RWPE2 (cell line): ENCODE measurements around the gene THNSL1.
A peak's percentile ranks its signal among the peaks of the same experiment; 100 is the strongest.

Source experiments
- ATAC-seq: fragments of 200-7000 bp; cut with Tn5 transposase; 3 replicates; pipeline ENCODE4 v1.9.1; 2021; ENCODE audit warnings: low read depth
- DNase-seq: peaks from one replicate; pipeline ENCODE4 v3.0.0-alpha.2; 2020; ENCODE audit warnings: low spot score
- H3K27ac ChIP-seq: fragments of 450-650 bp; 2 replicates; pipeline ENCODE4 v1.5.1; 2017; ENCODE audit warnings: mild to moderate bottlenecking; ENCODE audit not compliant: poor library complexity, severe bottlenecking
- H3K27me3 ChIP-seq: fragments of 250-450 bp; sonication (Bioruptor Pico); 2 replicates; pipeline ENCODE4 v1.5.1; 2021; ENCODE audit warnings: mild to moderate bottlenecking, moderate library complexity; ENCODE audit not compliant: insufficient read depth, poor library complexity, severe bottlenecking
- H3K36me3 ChIP-seq: fragments of 250-450 bp; sonication (Bioruptor Pico); 2 replicates; pipeline ENCODE4 v1.5.1; 2020; ENCODE audit warnings: low read depth, mild to moderate bottlenecking, moderate library complexity
- H3K4me1 ChIP-seq: fragments of 250-450 bp; sonication (Bioruptor Pico); 2 replicates; pipeline ENCODE4 v1.5.1; 2021; ENCODE audit warnings: mild to moderate bottlenecking, moderate library complexity; ENCODE audit not compliant: insufficient read depth, poor library complexity, severe bottlenecking
- H3K4me3 ChIP-seq: fragments of 250-450 bp; sonication (Bioruptor Pico); 2 replicates; pipeline ENCODE4 v1.5.1; 2021; ENCODE audit warnings: mild to moderate bottlenecking, moderate library complexity; ENCODE audit not compliant: severe bottlenecking
- H3K9me3 ChIP-seq: fragments of 250-450 bp; sonication (Bioruptor Pico); 2 replicates; pipeline ENCODE4 v1.5.1; 2021; ENCODE audit warnings: mild to moderate bottlenecking, moderate library complexity; ENCODE audit not compliant: severe bottlenecking
- CTCF ChIP-seq: fragments of 450-650 bp; IDR thresholded peaks from one replicate; pipeline ENCODE4 v1.5.1; 2017; ENCODE audit warnings: mild to moderate bottlenecking, moderate library complexity; ENCODE audit not compliant: poor library complexity, severe bottlenecking

Gene THNSL1

GRCh38 chr10:25015828-25016375 lies 510 bp upstream of the THNSL1 start, which contains the start of gene ENKUR:
ENKUR (minus strand) TSS chr10:25016158; CDS start chr10:25015936, 222 bp downstream.
- TF ChIP-seq CTCF: no peak
- Histone ChIP-seq H3K27me3 (no peaks in the 10 kb centered on the region), H3K36me3 (no peaks in the 10 kb centered on the region), H3K4me1 (no peaks in the 10 kb centered on the region), H3K4me3 (peak within 1 kb of the TSS; percentile 41), H3K27ac (peak within 1 kb of the TSS; percentile 82), H3K9me3 (no peaks in the 10 kb centered on the region)
- ATAC-seq (peak; percentile 38), DNase-seq (peak; percentile 88)

GRCh38 chr10:25017154-25017590 lies 760 bp downstream of the THNSL1 start:
- peak overlapping the region; percentile 41 for H3K4me3 ChIP-seq
- H3K27ac ChIP-seq: peak overlapping the region; percentile 82
- ATAC-seq (no peak), DNase-seq (no peak)
- H3K36me3 ChIP-seq: no peaks in the 10 kb centered on the region
- no peaks in the 10 kb centered on the region for H3K9me3 ChIP-seq
- H3K4me1 ChIP-seq: no peaks in the 10 kb centered on the region
- no peak for TF ChIP-seq CTCF
- H3K27me3 ChIP-seq: no peaks in the 10 kb centered on the region

GRCh38 chr10:25017661-25018060 lies 1.2 kb downstream of the THNSL1 start:
- ATAC-seq (no peak), DNase-seq (no peak)
- no peak for TF ChIP-seq CTCF
- no peak overlapping the region for H3K4me3 ChIP-seq
- peak overlapping the region; percentile 82 for H3K27ac ChIP-seq
- no peaks in the 10 kb centered on the region for H3K36me3 ChIP-seq
- H3K4me1 ChIP-seq: no peaks in the 10 kb centered on the region
- no peaks in the 10 kb centered on the region for H3K27me3 ChIP-seq
- no peaks in the 10 kb centered on the region for H3K9me3 ChIP-seq

GRCh38 chr10:25018703-25019102 lies 2.3 kb downstream of the THNSL1 start:
- Histone ChIP-seq H3K9me3 (no peaks in the 10 kb centered on the region), H3K36me3 (no peaks in the 10 kb centered on the region), H3K27me3 (no peaks in the 10 kb centered on the region), H3K4me1 (no peaks in the 10 kb centered on the region), H3K27ac (no peak overlapping the region), H3K4me3 (no peak overlapping the region)
- no peak for TF ChIP-seq CTCF
- ATAC-seq (no peak), DNase-seq (no peak)

GRCh38 chr10:25023278-25023677 lies 6.9 kb downstream of the THNSL1 start:
- Histone ChIP-seq H3K4me3 (no peak overlapping the region), H3K27me3 (no peaks in the 10 kb centered on the region), H3K9me3 (no peaks in the 10 kb centered on the region), H3K4me1 (no peaks in the 10 kb centered on the region), H3K36me3 (no peaks in the 10 kb centered on the region), H3K27ac (no peak overlapping the region)
- ATAC-seq (no peak), DNase-seq (no peak)
- no peak for TF ChIP-seq CTCF
